ENCODE results near the gene OLR1.

OLR1 gene

GRCh38 chr12:10213168-10214135 lies 41.5 kb upstream of the OLR1 start:
- peak overlapping the region; percentile 77 for H3K27ac ChIP-seq
- no peak for TF ChIP-seq CTCF (conservative IDR thresholded peaks at IDR 0.05)
- TF ChIP-seq ZFX (IDR thresholded peaks at IDR 0.05) = no peak

GRCh38 chr12:10212739-10213131 lies 40.8 kb upstream of the OLR1 start, which contains the start of gene GABARAPL1:
Gene GABARAPL1, plus strand, starts transcription at chr12:10212877. Its CDS starts 253 bp downstream, at chr12:10213130.
- H3K27ac ChIP-seq = peak within 1 kb of the TSS; percentile 77
- no peak for TF ChIP-seq CTCF (conservative IDR thresholded peaks at IDR 0.05)
- TF ChIP-seq ZFX (IDR thresholded peaks at IDR 0.05) = no peak

- peak overlapping the region; percentile 77 for H3K27ac ChIP-seq
- TF ChIP-seq ZFX (IDR thresholded peaks at IDR 0.05) (no peak), CTCF (conservative IDR thresholded peaks at IDR 0.05) (no peak)
These were observed 40.2 kb upstream of the OLR1 start for GRCh38 chr12:10211940-10212738.

- peak overlapping the region; percentile 77 for H3K27ac ChIP-seq
- TF ChIP-seq ZFX (IDR thresholded peaks at IDR 0.05) (no peak), CTCF (conservative IDR thresholded peaks at IDR 0.05) (no peak)
These were observed 39.4 kb upstream of the OLR1 start for GRCh38 chr12:10211101-10211939.

GRCh38 chr12:10210225-10210624 lies 38.3 kb upstream of the OLR1 start:
- TF ChIP-seq ZFX (IDR thresholded peaks at IDR 0.05) = no peak
- TF ChIP-seq CTCF (conservative IDR thresholded peaks at IDR 0.05) = no peak
- H3K27ac ChIP-seq = no peak overlapping the region

GRCh38 chr12:10207136-10207535 lies 35.2 kb upstream of the OLR1 start:
- TF ChIP-seq CTCF (conservative IDR thresholded peaks at IDR 0.05) (no peak), ZFX (IDR thresholded peaks at IDR 0.05) (no peak)
- no peak overlapping the region for H3K27ac ChIP-seq
